Measurements from ENCODE around the gene STON2.
"Not testable (repeated sequence)": the region's sequence is repeated elsewhere in the genome, so short reads cannot be mapped to it uniquely, and the experiment has no call there.

STON2 gene

GRCh38 chr14:81382517-81383225 lies 17.5 kb downstream of the STON2 start:
- no peak for DNase-seq

- DNase-seq: not testable (repeated sequence)
These were observed 20.1 kb downstream of the STON2 start for GRCh38 chr14:81380009-81380408.

- DNase-seq: no peak
These were observed 28.3 kb downstream of the STON2 start for GRCh38 chr14:81371802-81372201.

- no peak for DNase-seq
These were observed 32.6 kb downstream of the STON2 start for GRCh38 chr14:81367563-81367962.

GRCh38 chr14:81366884-81367283 lies 33.2 kb downstream of the STON2 start:
- no peak for DNase-seq

- no peak for DNase-seq
These were observed 33.9 kb downstream of the STON2 start for GRCh38 chr14:81366214-81366613.

GRCh38 chr14:81363746-81364378 lies 36.3 kb downstream of the STON2 start:
- peak; percentile 36 for DNase-seq

GRCh38 chr14:81353691-81354323 lies 46.3 kb downstream of the STON2 start:
- no peak for DNase-seq

- DNase-seq: no peak
These were observed 47.7 kb downstream of the STON2 start for GRCh38 chr14:81352413-81352812.

- no peak for DNase-seq
These were observed 48.9 kb downstream of the STON2 start for GRCh38 chr14:81351205-81351604.

GRCh38 chr14:81350344-81351130 lies 49.6 kb downstream of the STON2 start:
- no peak for DNase-seq

GRCh38 chr14:81348061-81348460 lies 52.1 kb downstream of the STON2 start:
- DNase-seq: no peak

GRCh38 chr14:81345781-81346180 lies 54.3 kb downstream of the STON2 start:
- DNase-seq: no peak

GRCh38 chr14:81344481-81345160 lies 55.5 kb downstream of the STON2 start:
- no peak for DNase-seq

- DNase-seq: no peak
These were observed 56.4 kb downstream of the STON2 start for GRCh38 chr14:81343701-81344100.

- DNase-seq: no peak
These were observed 57.1 kb downstream of the STON2 start for GRCh38 chr14:81342850-81343580.

- no peak for DNase-seq
These were observed 58.3 kb downstream of the STON2 start for GRCh38 chr14:81341781-81342180.

GRCh38 chr14:81341370-81341769 lies 58.8 kb downstream of the STON2 start:
- DNase-seq: no peak

GRCh38 chr14:81340201-81340600 lies 59.9 kb downstream of the STON2 start:
- DNase-seq: no peak

- no peak for DNase-seq
These were observed 63.1 kb downstream of the STON2 start for GRCh38 chr14:81337073-81337472.

- DNase-seq: no peak
These were observed 64.1 kb downstream of the STON2 start for GRCh38 chr14:81336009-81336408.

GRCh38 chr14:81332725-81333124 lies 67.4 kb downstream of the STON2 start:
- DNase-seq: no peak

Measured in fibroblast of skin of abdomen (primary cell).